Tibial artery (tissue), 4 donors: ENCODE measurements around the gene RSPH4A.
A peak's percentile ranks its signal among the peaks of the same experiment; 100 is the strongest.

Experiments
- DNase-seq, 2 donors: peaks; one replicate each; pipeline ENCODE4 v3.0.0-alpha.2; 2019
- H3K27ac ChIP-seq, 2 donors: fragments of 200-600 bp; sonication (generic) in 1 of 2; 1 replicate in 1 of 2; 2 replicates in 1 of 2; pipeline ENCODE4 v1.5.1; 2018 to 2019; ENCODE audit warnings: mild to moderate bottlenecking in 1 of 2
- H3K27me3 ChIP-seq, 2 donors: fragments of 200-600 bp; sonication (generic) in 1 of 2; one replicate each; pipeline versions ENCODE4 v1.5.1 to v1.6.0; 2016 to 2019
- H3K36me3 ChIP-seq, 3 donors: fragments of 200-600 bp; sonication (generic) in 2 of 3; one replicate each; pipeline ENCODE4 v1.5.1; 2016 to 2019; ENCODE audit warnings: mild to moderate bottlenecking in 2 of 3
- H3K4me1 ChIP-seq, 4 donors: fragments of 200-600 bp; sonication (generic) in 2 of 4; 1 replicate in 3 of 4; 2 replicates in 1 of 4; pipeline ENCODE4 v1.5.1; 2016 to 2019
- H3K4me3 ChIP-seq, 2 donors: fragments of 200-600 bp; sonication (generic) in 1 of 2; 1 replicate in 1 of 2; 2 replicates in 1 of 2; pipeline ENCODE4 v1.5.1; 2018 to 2019; ENCODE audit warnings: mild to moderate bottlenecking in 2 of 2
- H3K9me3 ChIP-seq, 3 donors: fragments of 200-600 bp; sonication (generic) in 1 of 3; one replicate each; pipeline ENCODE4 v1.5.1; 2016 to 2019
- intact Hi-C: fragments of 100-400 bp; cut with DNase I; formaldehyde crosslinking; loops from one replicate; pipeline ENCODE4 v1.15.0; 2023; ENCODE audit warnings: low total_unique reads
- TF ChIP-seq, protein P1 (sequence below), 2 experiments: fragments of 200-600 bp in 1 of 2; fragments of 450-650 bp in 1 of 2; IDR thresholded peaks; one replicate each; pipeline ENCODE4 v1.5.1; 2017 to 2019; ENCODE audit warnings: antibody characterized with exemption in 2 of 2, mild to moderate bottlenecking in 1 of 2, moderate library complexity in 1 of 2

RSPH4A gene

DNA sequence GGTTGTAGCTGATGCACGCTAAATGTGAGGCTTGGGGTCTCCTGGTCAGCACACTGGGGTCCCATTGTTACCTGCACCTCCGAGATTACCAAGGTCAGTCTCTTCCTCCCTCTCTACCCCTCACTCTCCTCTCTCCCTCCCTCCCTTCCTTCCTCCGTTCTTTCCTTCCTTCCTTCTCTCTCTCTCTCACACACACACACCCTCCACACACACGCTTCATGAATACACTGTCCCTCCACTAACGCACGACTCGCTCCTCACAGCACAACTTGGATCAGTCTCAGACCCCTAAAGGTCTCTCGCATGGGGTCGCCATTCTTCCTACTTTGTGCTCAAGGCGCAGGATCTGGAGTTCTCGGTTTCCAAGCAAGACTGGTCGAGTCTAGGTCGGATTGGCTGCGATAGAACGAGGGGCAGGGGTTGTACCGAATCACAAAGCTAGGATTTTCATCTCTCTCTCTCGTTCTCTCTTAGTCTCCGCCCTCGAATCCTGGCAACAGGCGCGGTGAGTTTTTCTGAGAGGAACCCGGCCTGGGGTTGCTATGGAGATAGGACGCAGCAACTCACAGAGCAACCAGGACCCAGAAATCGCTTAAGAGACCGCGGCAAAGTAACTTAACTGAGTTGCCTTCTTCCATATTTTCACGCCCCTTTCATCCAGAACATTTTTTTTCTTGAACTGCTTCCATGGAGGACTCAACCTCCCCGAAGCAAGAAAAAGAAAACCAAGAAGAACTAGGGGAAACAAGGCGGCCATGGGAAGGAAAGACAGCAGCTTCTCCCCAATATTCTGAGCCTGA is at the start of gene RSPH4A:
RSPH4A (plus strand) TSS at position 543 of the 800 bp plus-strand sequence; CDS start at position 688, 145 bp downstream.
- DNase-seq, result peak; percentile 91 to 96
- Histone ChIP-seq H3K27ac (peak within 1 kb of the TSS in 1 of 2 donors; percentile 15), H3K27me3 (no peaks in the 10 kb centered on the region), H3K4me1 (peaks cover 0 to 11% (median 3%) of the 10 kb centered on the region in 4 donors), H3K4me3 (peak within 1 kb of the TSS; percentile 50 to 55), H3K36me3 (no peaks in the 10 kb centered on the region), H3K9me3 (no peaks in the 10 kb centered on the region)
- TF ChIP-seq, protein P1, sequence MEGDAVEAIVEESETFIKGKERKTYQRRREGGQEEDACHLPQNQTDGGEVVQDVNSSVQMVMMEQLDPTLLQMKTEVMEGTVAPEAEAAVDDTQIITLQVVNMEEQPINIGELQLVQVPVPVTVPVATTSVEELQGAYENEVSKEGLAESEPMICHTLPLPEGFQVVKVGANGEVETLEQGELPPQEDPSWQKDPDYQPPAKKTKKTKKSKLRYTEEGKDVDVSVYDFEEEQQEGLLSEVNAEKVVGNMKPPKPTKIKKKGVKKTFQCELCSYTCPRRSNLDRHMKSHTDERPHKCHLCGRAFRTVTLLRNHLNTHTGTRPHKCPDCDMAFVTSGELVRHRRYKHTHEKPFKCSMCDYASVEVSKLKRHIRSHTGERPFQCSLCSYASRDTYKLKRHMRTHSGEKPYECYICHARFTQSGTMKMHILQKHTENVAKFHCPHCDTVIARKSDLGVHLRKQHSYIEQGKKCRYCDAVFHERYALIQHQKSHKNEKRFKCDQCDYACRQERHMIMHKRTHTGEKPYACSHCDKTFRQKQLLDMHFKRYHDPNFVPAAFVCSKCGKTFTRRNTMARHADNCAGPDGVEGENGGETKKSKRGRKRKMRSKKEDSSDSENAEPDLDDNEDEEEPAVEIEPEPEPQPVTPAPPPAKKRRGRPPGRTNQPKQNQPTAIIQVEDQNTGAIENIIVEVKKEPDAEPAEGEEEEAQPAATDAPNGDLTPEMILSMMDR (IDR thresholded peaks at IDR 0.05), result no peak
- intact Hi-C loops, result no loop called here

GRCh38 chr6:116568111-116568510 is 48.2 kb upstream of the RSPH4A start:
- Histone ChIP-seq H3K27ac (no peak overlapping the region), H3K4me1 (peaks cover 0 to 25% (median 19%) of the 10 kb centered on the region in 4 donors), H3K36me3 (no peaks in the 10 kb centered on the region), H3K9me3 (no peaks in the 10 kb centered on the region), H3K27me3 (no peaks in the 10 kb centered on the region), H3K4me3 (no peak overlapping the region)
- intact Hi-C loops, result no loop called here
- no peak for DNase-seq
- TF ChIP-seq, protein P1 (IDR thresholded peaks at IDR 0.05), result no peak

DNA sequence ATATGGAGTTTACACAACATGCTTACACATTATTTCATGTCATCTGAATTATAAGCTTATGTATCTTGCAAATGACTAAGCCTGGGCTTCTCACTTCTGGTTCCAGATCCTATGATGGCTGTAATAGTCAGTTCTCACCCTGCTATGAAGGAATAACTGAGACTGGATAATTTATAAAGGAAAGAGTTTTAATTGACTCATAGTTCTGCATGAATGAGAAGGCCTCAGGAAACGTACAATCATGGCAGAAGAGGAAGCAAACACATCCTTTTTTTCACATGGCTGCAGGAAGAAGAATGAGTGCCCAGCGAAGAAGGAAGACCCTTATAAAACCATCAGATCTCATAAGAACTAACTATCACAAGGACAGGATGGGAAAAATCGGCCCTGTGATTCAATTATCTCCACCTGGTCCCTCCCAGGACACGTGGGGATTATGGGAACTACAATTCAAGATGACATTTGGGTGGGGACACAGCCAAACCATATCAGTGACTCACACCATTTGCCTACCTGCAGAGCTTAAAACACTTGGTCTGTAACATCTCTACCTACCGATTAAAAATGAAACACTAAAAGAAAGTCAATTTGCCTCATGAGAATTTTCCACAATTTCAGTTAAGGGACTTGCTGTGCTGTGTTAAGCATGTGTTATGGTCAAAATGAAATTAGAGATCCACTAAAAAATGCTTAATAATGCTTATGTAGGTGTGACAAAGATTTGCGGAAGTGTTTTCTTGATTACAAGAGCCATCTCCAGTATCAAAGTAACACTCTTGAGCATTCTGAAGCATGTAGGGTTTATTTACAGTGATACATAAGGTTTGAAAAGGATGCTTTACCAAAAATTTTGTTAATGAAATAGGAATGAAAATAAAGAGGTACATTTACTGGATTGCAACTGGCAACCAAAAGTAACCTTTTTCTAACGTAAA is 47.2 kb upstream of the RSPH4A start:
- Histone ChIP-seq H3K36me3 (no peaks in the 10 kb centered on the region), H3K27ac (no peak overlapping the region), H3K27me3 (no peaks in the 10 kb centered on the region), H3K4me1 (peaks cover 0 to 35% (median 27%) of the 10 kb centered on the region in 4 donors), H3K4me3 (no peak overlapping the region), H3K9me3 (no peaks in the 10 kb centered on the region)
- TF ChIP-seq, protein P1 (IDR thresholded peaks at IDR 0.05), result no peak
- DNase-seq, result no peak
- intact Hi-C loops, result no loop called here

GRCh38 chr6:116570856-116571682 is 45.2 kb upstream of the RSPH4A start, which contains the start of gene RWDD1:
Gene RWDD1, plus strand, starts transcription at chr6:116571504. Its CDS starts 79 bp downstream, at chr6:116571583.
- H3K27ac ChIP-seq, result peak within 1 kb of the TSS; percentile 88 to 96
- peak; percentile 99 for DNase-seq
- intact Hi-C loops, result no loop called here

More at GRCh38 chr6:116570856-116571682, 45.2 kb upstream of the RSPH4A start, which contains the start of gene RWDD1:
- Histone ChIP-seq H3K4me3 (peak within 1 kb of the TSS; percentile 79 to 88), H3K36me3 (peaks cover 0 to 9% (median 4%) of the 10 kb centered on the region in 3 donors), H3K4me1 (peaks cover 0 to 37% (median 25%) of the 10 kb centered on the region in 4 donors), H3K9me3 (no peaks in the 10 kb centered on the region), H3K27me3 (no peaks in the 10 kb centered on the region)
- TF ChIP-seq, protein P1 (IDR thresholded peaks at IDR 0.05), result peak in 1 of 2 experiments; percentile 29
